GM21576 (cell line): ENCODE results near the gene PHAX.
"Not testable (repeated sequence)": the region's sequence is repeated elsewhere in the genome, so short reads cannot be mapped to it uniquely, and the experiment has no call there.

Experiments used
- ATAC-seq: cut with Tn5 transposase; IDR thresholded peaks from one replicate; pipeline ENCODE4 v1.9.1; 2021; ENCODE audit warnings: mild to moderate bottlenecking, moderate library complexity; ENCODE audit not compliant: unreplicated experiment

Gene PHAX

GRCh38 chr5:126600631-126601511 lies at the start of gene PHAX:
Gene PHAX, plus strand, starts transcription at chr5:126600947. Its CDS starts 16 bp downstream, at chr5:126600963.
- ATAC-seq = peak; percentile 93

GRCh38 chr5:126552614-126553013 lies 48.1 kb upstream of the PHAX start:
- no peak for ATAC-seq

- not testable (repeated sequence) for ATAC-seq
Measured at GRCh38 chr5:126555101-126555500, 45.6 kb upstream of the PHAX start.

GRCh38 chr5:126561908-126562307 lies 38.8 kb upstream of the PHAX start:
- ATAC-seq = no peak

- ATAC-seq = peak; percentile 92
Measured at GRCh38 chr5:126562823-126563222, 37.9 kb upstream of the PHAX start.

GRCh38 chr5:126568206-126568755 lies 32.5 kb upstream of the PHAX start:
- no peak for ATAC-seq

GRCh38 chr5:126575644-126576043 lies 25.1 kb upstream of the PHAX start:
- no peak for ATAC-seq

- no peak for ATAC-seq
Measured at GRCh38 chr5:126576974-126577373, 23.8 kb upstream of the PHAX start.

- ATAC-seq = no peak
Measured at GRCh38 chr5:126577415-126577814, 23.3 kb upstream of the PHAX start.

- no peak for ATAC-seq
Measured at GRCh38 chr5:126579716-126580115, 21.0 kb upstream of the PHAX start.

- ATAC-seq = no peak
Measured at GRCh38 chr5:126583761-126584160, 17.0 kb upstream of the PHAX start.

GRCh38 chr5:126587551-126588390 lies 13.0 kb upstream of the PHAX start:
- ATAC-seq = no peak

GRCh38 chr5:126589536-126590297 lies 11.0 kb upstream of the PHAX start:
- ATAC-seq = no peak

- ATAC-seq = no peak
Measured at GRCh38 chr5:126591549-126591948, 9.2 kb upstream of the PHAX start.

GRCh38 chr5:126594748-126595485 lies 5.8 kb upstream of the PHAX start, which contains the start of gene ALDH7A1:
Gene ALDH7A1, minus strand, starts transcription at chr5:126595219. Its CDS starts 21 bp downstream, at chr5:126595198.
- peak; percentile 83 for ATAC-seq

GRCh38 chr5:126595486-126596083 lies 5.2 kb upstream of the PHAX start:
- ATAC-seq = no peak

- ATAC-seq = no peak
Measured at GRCh38 chr5:126597156-126597555, 3.6 kb upstream of the PHAX start.

GRCh38 chr5:126599499-126599898 lies 1.2 kb upstream of the PHAX start:
- no peak for ATAC-seq

GRCh38 chr5:126599971-126600630 lies 646 bp upstream of the PHAX start:
- not testable (repeated sequence) for ATAC-seq
